Ovary (tissue), 9 donors: ENCODE measurements around the gene GTPBP2. TPM values are rescaled to one million over a fixed set of nuclear protein-coding genes. Genes with fewer than 3 reads are reported as not detected.

Experiments used
- DNase-seq, 5 donors: peaks; one replicate each; pipeline ENCODE4 v3.0.0-alpha.2; 2019 to 2020
- H3K27ac ChIP-seq, 2 donors: fragments of 200-600 bp; one replicate each; pipeline versions ENCODE4 v1.5.1 to v1.8.0; 2019 to 2022
- H3K27me3 ChIP-seq: fragments of 200-600 bp; one replicate; pipeline ENCODE4 v1.8.0; 2022
- H3K36me3 ChIP-seq: fragments of 200-600 bp; sonication (generic); one replicate; pipeline ENCODE4 v1.5.1; 2019
- H3K4me1 ChIP-seq: one replicate; pipeline ENCODE4 v1.8.1; 2013; ENCODE audit warnings: mild to moderate bottlenecking, moderate library complexity; ENCODE audit not compliant: insufficient read depth
- H3K4me3 ChIP-seq: fragments of 200-600 bp; sonication (generic); one replicate; pipeline ENCODE4 v1.5.1; 2017
- H3K9me3 ChIP-seq, 2 donors: fragments of 200-600 bp in 1 of 2; sonication (generic) in 1 of 2; one replicate each; pipeline versions ENCODE4 v1.5.1 to v1.8.1; 2013 to 2019; ENCODE audit warnings: mild to moderate bottlenecking in 1 of 2, moderate library complexity in 1 of 2
- EP300 ChIP-seq: sonication (generic); formaldehyde crosslinking; IDR thresholded peaks from one replicate; pipeline ENCODE4 v1.6.1; 2017; ENCODE audit warnings: antibody characterized with exemption
- POLR2A ChIP-seq: fragments of 450-650 bp; IDR thresholded peaks from one replicate; pipeline ENCODE4 v1.6.1; 2017; ENCODE audit warnings: antibody characterized with exemption, mild to moderate bottlenecking, moderate library complexity
- WGBS, 3 donors: extraction: QIAGEN DNeasy Blood & Tissue Kit in 1 of 3; methylation state at CpG; one replicate each; pipeline versions ENCODE4 v1.1.5 to v1.1.7; 2013 to 2017; 5-methylcytosine and 5-hydroxymethylcytosine counted together
- intact Hi-C, 4 donors: fragments of 100-400 bp; cut with DNase I; formaldehyde crosslinking; loops; one replicate each; pipeline versions ENCODE4 v1.11.0 to v1.15.1; 2022 to 2023
- polyA plus RNA-seq, 2 donors: library from polyadenylated mRNA; stranded (reverse); fragments of 200-250 nt in 1 of 2; fragments of 350-450 nt in 1 of 2; fragmentation: Illumina TruSeq in 1 of 2; extraction: RNeasy Lipid Tissue Mini Kit (QIAGEN cat#74804) in 1 of 2; gene quantifications; one replicate each; pipeline ENCODE4 v1.2.3, GENCODE V29; 2013 to 2014
- total RNA-seq, 7 donors: library from RNA; depleted of rRNA in 2 of 7; stranded (reverse); fragments of >200 nt in 2 of 7; fragmentation: NEBNext Ultra II Directional in 3 of 7; extraction: Animal tissue kit (Norgen Biotek cat#: 25700) in 3 of 7; gene quantifications; one replicate each; pipeline versions ENCODE4 v1.1.0 to v1.2.4, GENCODE V29; 2016 to 2023
- TF ChIP-seq, protein P1 (sequence below), 3 donors: fragments of 450-650 bp in 2 of 3; fragments of 200-600 bp in 1 of 3; IDR thresholded peaks; one replicate each; pipeline versions ENCODE4 v1.5.1 to v1.8.0; 2016 to 2022; ENCODE audit warnings: antibody characterized with exemption in 3 of 3, mild to moderate bottlenecking in 1 of 3
- donor health status: DM: no; HTN: no; CAD: no; lungs with moderate emphysema.
- donor health status: DM: no; HTN: no; CAD: no.
- donor health status: Bipolar disorder and iron deficiency.
- donor health status: DM: yes; HTN: yes; CAD: no.
- donor health status: DM: no; HTN: no; CAD: no.
- donor health status: DM: yes; HTN: yes; CAD: no.

The GTPBP2 gene
- total and polyA plus RNA-seq, 9 donors = 24.9 to 60.4 (median 33.1) TPM

DNA sequence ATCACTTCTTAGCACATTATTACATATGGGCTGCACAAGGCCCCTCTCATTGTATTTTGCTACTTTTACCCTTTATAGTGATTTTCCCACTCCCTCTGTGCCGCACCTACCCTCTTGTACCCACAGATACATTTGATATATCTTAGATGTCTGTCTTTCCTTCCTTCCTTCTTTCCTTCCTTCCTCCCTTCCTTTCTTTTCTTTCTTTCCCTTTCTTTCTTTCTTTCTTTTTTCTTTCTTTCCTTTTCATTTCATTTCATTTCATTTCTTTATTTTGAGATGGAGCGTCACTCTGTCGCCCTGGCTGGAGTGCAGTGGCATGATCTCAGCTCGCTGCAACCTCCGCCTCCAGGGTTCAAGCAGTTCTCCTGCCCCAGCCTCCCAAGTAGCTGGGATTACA, 40.9 kb downstream of the GTPBP2 start:
- Histone ChIP-seq H3K4me1 (no peaks in the 10 kb centered on the region), H3K9me3 (no peaks in the 10 kb centered on the region), H3K27me3 (no peaks in the 10 kb centered on the region), H3K27ac (no peak overlapping the region), H3K36me3 (no peaks in the 10 kb centered on the region), H3K4me3 (no peak overlapping the region)
- no peak for DNase-seq
- TF ChIP-seq, protein P1, sequence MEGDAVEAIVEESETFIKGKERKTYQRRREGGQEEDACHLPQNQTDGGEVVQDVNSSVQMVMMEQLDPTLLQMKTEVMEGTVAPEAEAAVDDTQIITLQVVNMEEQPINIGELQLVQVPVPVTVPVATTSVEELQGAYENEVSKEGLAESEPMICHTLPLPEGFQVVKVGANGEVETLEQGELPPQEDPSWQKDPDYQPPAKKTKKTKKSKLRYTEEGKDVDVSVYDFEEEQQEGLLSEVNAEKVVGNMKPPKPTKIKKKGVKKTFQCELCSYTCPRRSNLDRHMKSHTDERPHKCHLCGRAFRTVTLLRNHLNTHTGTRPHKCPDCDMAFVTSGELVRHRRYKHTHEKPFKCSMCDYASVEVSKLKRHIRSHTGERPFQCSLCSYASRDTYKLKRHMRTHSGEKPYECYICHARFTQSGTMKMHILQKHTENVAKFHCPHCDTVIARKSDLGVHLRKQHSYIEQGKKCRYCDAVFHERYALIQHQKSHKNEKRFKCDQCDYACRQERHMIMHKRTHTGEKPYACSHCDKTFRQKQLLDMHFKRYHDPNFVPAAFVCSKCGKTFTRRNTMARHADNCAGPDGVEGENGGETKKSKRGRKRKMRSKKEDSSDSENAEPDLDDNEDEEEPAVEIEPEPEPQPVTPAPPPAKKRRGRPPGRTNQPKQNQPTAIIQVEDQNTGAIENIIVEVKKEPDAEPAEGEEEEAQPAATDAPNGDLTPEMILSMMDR (IDR thresholded peaks at IDR 0.05) = no peak
- TF ChIP-seq POLR2A (no peak), EP300 (no peak)
- intact Hi-C loops = no loop called here
- 93 to 99% (median 98%) methylated on average over 5 of the region's 5 CpGs for WGBS, 3 donors

DNA sequence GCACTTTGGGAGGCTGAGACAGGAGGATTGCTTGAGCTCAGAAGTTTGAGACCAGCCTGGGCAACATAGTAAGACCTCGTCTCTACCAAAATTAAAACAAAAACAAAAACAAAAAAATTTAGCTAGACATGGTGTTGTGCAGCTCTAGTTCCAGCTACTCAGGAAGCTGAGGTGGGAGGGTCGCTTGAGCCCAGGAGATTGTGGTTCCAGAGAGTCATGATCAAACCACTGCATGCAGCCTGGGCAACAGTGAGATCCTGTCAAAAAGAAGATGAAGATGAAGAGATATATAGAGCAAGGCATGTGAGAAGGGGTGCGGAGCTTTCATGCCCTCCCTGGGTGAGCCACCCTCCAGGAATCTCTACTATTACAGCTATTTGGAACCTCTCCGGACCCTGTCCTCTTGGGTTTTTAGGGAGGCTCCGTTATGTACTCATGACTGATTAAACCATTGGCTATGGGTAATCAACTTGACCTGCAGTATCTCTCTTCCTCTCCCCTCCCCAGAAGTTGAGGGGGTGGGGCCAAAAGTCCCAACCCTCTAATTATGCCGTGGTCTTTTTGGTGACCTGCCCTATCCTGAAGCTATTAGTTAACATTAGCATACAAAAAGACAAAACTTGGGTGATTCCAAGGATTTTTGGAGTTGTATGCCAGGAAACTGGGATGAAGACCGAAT, 44.0 kb downstream of the GTPBP2 start:
- 70 to 87% (median 82%) methylated on average over 7 of the region's 7 CpGs for WGBS, 3 donors
- H3K27ac ChIP-seq = no peak overlapping the region
- no peak overlapping the region for H3K4me3 ChIP-seq
- H3K4me1 ChIP-seq = no peaks in the 10 kb centered on the region
- TF ChIP-seq EP300 (no peak), POLR2A (no peak)
- TF ChIP-seq, protein P1 (IDR thresholded peaks at IDR 0.05) = no peak
- H3K9me3 ChIP-seq = no peaks in the 10 kb centered on the region
- DNase-seq = no peak
- H3K27me3 ChIP-seq = no peaks in the 10 kb centered on the region
- intact Hi-C loops = no loop called here
- H3K36me3 ChIP-seq = no peaks in the 10 kb centered on the region

DNA sequence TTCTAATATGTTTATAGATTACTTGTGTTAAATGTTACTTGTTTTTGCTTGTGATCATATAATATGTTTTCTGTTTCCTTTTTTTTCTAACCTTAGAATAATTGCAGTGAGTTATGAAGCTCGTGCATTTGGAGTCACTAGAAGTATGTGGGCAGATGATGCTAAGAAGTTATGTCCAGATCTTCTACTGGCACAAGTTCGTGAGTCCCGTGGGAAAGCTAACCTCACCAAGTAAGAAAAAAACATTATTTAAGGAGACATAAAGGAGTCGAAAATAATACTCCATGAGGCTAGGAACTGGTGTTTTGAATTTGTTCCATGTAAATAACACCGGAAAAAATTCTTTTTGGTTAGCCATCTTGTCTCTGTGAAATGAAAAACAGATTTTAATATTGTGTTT, 46.2 kb downstream of the GTPBP2 start:
- Histone ChIP-seq H3K27ac (no peak overlapping the region), H3K27me3 (no peaks in the 10 kb centered on the region), H3K4me3 (no peak overlapping the region), H3K4me1 (no peaks in the 10 kb centered on the region), H3K36me3 (no peaks in the 10 kb centered on the region), H3K9me3 (no peaks in the 10 kb centered on the region)
- intact Hi-C loops = no loop called here
- no peak for DNase-seq
- no peak for TF ChIP-seq POLR2A
- TF ChIP-seq, protein P1 (IDR thresholded peaks at IDR 0.05) = no peak
- TF ChIP-seq EP300 = no peak
- WGBS, 3 donors = 43 to 62% (median 54%) methylated on average over 5 of the region's 5 CpGs

DNA sequence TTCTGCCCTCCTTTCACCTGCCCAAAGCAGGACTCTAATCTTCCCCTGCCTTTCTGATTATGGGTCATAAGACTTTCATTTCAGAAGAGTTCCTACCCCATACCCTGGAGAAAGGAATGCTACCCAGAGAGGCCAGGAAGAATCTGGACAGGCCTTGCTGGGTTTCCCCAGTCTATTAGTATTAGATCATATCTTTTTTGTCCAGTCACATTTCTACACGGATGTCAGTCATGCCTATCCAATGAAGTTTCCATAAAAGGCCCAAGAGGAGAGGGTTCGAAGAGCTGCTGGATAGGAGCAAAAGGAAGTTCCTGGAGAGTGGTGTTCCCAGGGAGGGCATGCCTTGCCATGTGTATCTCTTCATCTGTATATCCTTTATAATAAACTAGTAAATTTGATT, 49.9 kb downstream of the GTPBP2 start:
- 84 to 89% (median 86%) methylated on average over 2 of the region's 2 CpGs for WGBS, 3 donors
- Histone ChIP-seq H3K27ac (no peak overlapping the region), H3K4me1 (peaks cover 6% of the 10 kb centered on the region), H3K4me3 (no peak overlapping the region), H3K9me3 (no peaks in the 10 kb centered on the region), H3K27me3 (no peaks in the 10 kb centered on the region), H3K36me3 (no peaks in the 10 kb centered on the region)
- TF ChIP-seq, protein P1 (IDR thresholded peaks at IDR 0.05) = no peak
- TF ChIP-seq EP300 = no peak
- TF ChIP-seq POLR2A = no peak
- intact Hi-C loops = no loop called here
- DNase-seq = no peak
